A172 (cell line): ENCODE results near the gene WDTC1. TPM values are rescaled to one million over a fixed set of nuclear protein-coding genes. Genes with fewer than 3 reads are reported as not detected.

Experiments
- DNase-seq: peaks from one replicate; pipeline ENCODE4 v3.0.0-alpha.2; 2015; ENCODE audit warnings: low spot score
- total RNA-seq: library from RNA; depleted of rRNA; stranded (reverse); fragments of >200 nt; shearing (Covaris generic); gene quantifications from 2 replicates; pipeline ENCODE4 v1.2.3, GENCODE V29; 2014; rRNA removed

WDTC1 gene
- total RNA-seq, 1 experiment from 2014 or later, result 8.8 TPM

GRCh38 chr1:27356277-27356618 lies 121.8 kb downstream of the WDTC1 start:
- DNase-seq, result no peak

DNA sequence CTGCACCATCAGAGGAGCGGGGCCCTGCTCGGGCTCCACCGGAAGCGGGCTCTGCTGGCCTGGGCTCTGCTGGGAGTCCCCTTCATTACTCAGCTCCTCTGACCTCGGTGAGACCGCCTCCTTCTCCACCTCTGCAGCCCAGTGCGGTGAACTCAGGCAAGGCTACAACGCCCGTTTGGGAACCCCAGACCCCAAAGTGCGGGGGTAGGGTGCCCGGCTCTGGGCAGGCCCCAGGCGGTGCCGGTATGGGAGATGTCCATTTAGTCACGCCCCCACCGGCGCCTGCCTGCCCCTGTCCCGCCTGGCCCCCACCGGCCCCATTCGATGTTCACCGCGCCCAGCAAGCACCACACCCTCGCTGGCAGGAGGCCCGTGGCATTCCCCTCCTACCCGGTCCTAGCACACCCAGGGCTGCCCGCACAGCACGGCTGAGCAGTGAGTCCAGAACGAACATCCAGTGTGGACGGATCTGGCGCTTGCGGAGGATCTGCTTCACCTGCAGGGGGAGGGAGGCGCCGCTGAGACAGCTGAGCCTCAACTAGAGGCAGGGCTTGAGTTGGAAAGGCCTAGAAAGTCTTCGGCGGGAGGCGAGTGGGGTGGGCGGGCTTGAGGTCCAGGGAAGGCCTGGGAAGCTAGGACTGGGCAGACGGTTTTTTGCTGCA lies 122.3 kb downstream of the WDTC1 start:
- DNase-seq, result no peak

- DNase-seq, result no peak
Observed at GRCh38 chr1:27357281-27358037, 123.0 kb downstream of the WDTC1 start.

Other genes with a start within 250 kb of the WDTC1 start
- 19.3 and 23.9 TPM in 2 replicates for gene TRNP1, start 240.9 kb upstream of the WDTC1 start, total RNA-seq
- gene TENT5B, start 221.8 kb upstream of the WDTC1 start, total RNA-seq, result 15.9 and 25.8 TPM in 2 replicates
- gene SLC9A1, start 79.5 kb upstream of the WDTC1 start, total RNA-seq, result 2.3 and 5.2 TPM in 2 replicates
- 30.3 and 30.6 TPM in 2 replicates for gene TMEM222, start 87.5 kb downstream of the WDTC1 start, total RNA-seq
- 1.8 and 3.5 TPM in 2 replicates for gene SYTL1, start 107.4 kb downstream of the WDTC1 start, total RNA-seq
- 7.1 and 13.2 TPM in 2 replicates for gene MAP3K6, start 132.3 kb downstream of the WDTC1 start, total RNA-seq
- not detected in 2 replicates for gene FCN3, start 140.2 kb downstream of the WDTC1 start, total RNA-seq
- gene CD164L2, start 148.7 kb downstream of the WDTC1 start, total RNA-seq, result not detected in 2 replicates
- 0.05 and 0.50 TPM in 2 replicates for gene GPR3, start 158.0 kb downstream of the WDTC1 start, total RNA-seq